Effector memory CD4-positive, alpha-beta T cell (primary cell): ENCODE data around the gene ZDHHC18.

Experiments used
- DNase-seq, 3 donors: peaks; one replicate each; pipeline ENCODE4 v3.0.0-alpha.2; 2020
- H3K27ac ChIP-seq: 2 replicates; pipeline ENCODE4 v1.7.0; 2013; ENCODE audit warnings: mild to moderate bottlenecking, low read length, moderate library complexity; ENCODE audit not compliant: insufficient read depth, poor library complexity, severe bottlenecking
- H3K27me3 ChIP-seq: replicated peaks from 2 replicates; pipeline ENCODE4 v1.7.0; 2013; ENCODE audit warnings: mild to moderate bottlenecking, low read length; ENCODE audit not compliant: insufficient read depth, control insufficient read depth, poor library complexity, severe bottlenecking
- H3K36me3 ChIP-seq: 2 replicates; pipeline ENCODE4 v1.7.0; 2013; ENCODE audit warnings: mild to moderate bottlenecking, low read length, moderate library complexity; ENCODE audit not compliant: control insufficient read depth, insufficient read depth
- H3K4me1 ChIP-seq: 2 replicates; pipeline ENCODE4 v1.7.0; 2013; ENCODE audit warnings: low read length, mild to moderate bottlenecking; ENCODE audit not compliant: control insufficient read depth, insufficient read depth, poor library complexity, severe bottlenecking
- H3K4me3 ChIP-seq: 2 replicates; pipeline ENCODE4 v1.7.0; 2013; ENCODE audit warnings: low read length, low read depth, mild to moderate bottlenecking; ENCODE audit not compliant: insufficient read depth, poor library complexity, severe bottlenecking
- H3K9me3 ChIP-seq: 2 replicates; pipeline ENCODE4 v1.7.0; 2013; ENCODE audit warnings: mild to moderate bottlenecking, low read length, moderate library complexity; ENCODE audit not compliant: control insufficient read depth

The ZDHHC18 gene

GRCh38 chr1:26785611-26786436 is 40.7 kb upstream of the ZDHHC18 start:
- peak overlapping the region; percentile 98 for H3K27ac ChIP-seq
- no peaks in the 10 kb centered on the region for H3K9me3 ChIP-seq
- peaks cover 9% of the 10 kb centered on the region for H3K36me3 ChIP-seq
- H3K27me3 ChIP-seq = no peaks in the 10 kb centered on the region
- H3K4me3 ChIP-seq = peak overlapping the region; percentile 82
- H3K4me1 ChIP-seq = peaks cover 36% of the 10 kb centered on the region
- DNase-seq = no peak

GRCh38 chr1:26786437-26787380 is 39.8 kb upstream of the ZDHHC18 start:
- Histone ChIP-seq H3K27ac (peak overlapping the region; percentile 98), H3K9me3 (no peaks in the 10 kb centered on the region), H3K27me3 (no peaks in the 10 kb centered on the region), H3K4me1 (peaks cover 37% of the 10 kb centered on the region), H3K4me3 (peak overlapping the region; percentile 82), H3K36me3 (no peaks in the 10 kb centered on the region)
- DNase-seq = no peak

DNA sequence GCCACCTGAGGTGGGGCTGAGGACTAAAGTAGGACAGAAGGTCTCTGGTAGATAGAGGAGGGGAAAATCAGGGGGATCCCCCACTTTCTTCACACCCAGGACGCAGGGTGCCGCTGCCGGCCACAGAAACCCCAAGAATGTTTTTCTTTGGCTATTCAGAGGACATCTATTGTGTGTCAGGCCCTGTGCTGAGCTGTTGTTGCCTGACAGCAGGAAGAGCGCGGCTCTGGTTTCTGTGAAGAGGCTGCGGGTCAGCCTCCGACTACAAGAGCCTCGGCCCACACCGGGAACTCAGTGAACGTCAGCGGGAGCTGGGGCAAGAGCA is 39.1 kb upstream of the ZDHHC18 start:
- H3K27me3 ChIP-seq = no peaks in the 10 kb centered on the region
- DNase-seq = peak; percentile 65 to 79 (median 73)
- H3K27ac ChIP-seq = peak overlapping the region; percentile 98
- H3K4me3 ChIP-seq = peak overlapping the region; percentile 82
- peaks cover 37% of the 10 kb centered on the region for H3K4me1 ChIP-seq
- H3K9me3 ChIP-seq = no peaks in the 10 kb centered on the region
- H3K36me3 ChIP-seq = no peaks in the 10 kb centered on the region

GRCh38 chr1:26787706-26788514 is 38.6 kb upstream of the ZDHHC18 start, which contains the start of gene PIGV:
Gene PIGV (plus strand): TSS chr1:26787950. CDS start chr1:26790816, 2,866 bp downstream.
- H3K27me3 ChIP-seq = no peaks in the 10 kb centered on the region
- DNase-seq = peak; percentile 61 to 79 (median 78)
- peak within 1 kb of the TSS; percentile 82 for H3K4me3 ChIP-seq
- no peaks in the 10 kb centered on the region for H3K36me3 ChIP-seq
- H3K4me1 ChIP-seq = peaks cover 37% of the 10 kb centered on the region
- no peaks in the 10 kb centered on the region for H3K9me3 ChIP-seq
- peak within 1 kb of the TSS; percentile 98 for H3K27ac ChIP-seq

DNA sequence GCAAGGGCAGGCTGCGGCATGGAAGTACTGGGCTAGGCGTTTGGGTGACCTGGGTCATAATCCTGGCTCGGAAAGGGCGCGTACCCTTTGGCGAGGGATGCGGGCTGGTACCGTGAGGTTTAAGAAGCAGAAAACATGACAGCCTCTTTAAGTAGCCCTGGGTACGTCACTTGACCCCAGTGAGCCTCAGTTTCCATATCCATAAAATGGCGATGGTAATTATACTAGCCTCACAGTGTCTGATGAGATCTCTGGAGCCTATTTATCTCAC is 38.0 kb upstream of the ZDHHC18 start:
- H3K27ac ChIP-seq = peak overlapping the region; percentile 98
- H3K4me3 ChIP-seq = peak overlapping the region; percentile 82
- no peaks in the 10 kb centered on the region for H3K27me3 ChIP-seq
- peaks cover 37% of the 10 kb centered on the region for H3K4me1 ChIP-seq
- no peaks in the 10 kb centered on the region for H3K36me3 ChIP-seq
- no peak for DNase-seq
- H3K9me3 ChIP-seq = no peaks in the 10 kb centered on the region

DNA sequence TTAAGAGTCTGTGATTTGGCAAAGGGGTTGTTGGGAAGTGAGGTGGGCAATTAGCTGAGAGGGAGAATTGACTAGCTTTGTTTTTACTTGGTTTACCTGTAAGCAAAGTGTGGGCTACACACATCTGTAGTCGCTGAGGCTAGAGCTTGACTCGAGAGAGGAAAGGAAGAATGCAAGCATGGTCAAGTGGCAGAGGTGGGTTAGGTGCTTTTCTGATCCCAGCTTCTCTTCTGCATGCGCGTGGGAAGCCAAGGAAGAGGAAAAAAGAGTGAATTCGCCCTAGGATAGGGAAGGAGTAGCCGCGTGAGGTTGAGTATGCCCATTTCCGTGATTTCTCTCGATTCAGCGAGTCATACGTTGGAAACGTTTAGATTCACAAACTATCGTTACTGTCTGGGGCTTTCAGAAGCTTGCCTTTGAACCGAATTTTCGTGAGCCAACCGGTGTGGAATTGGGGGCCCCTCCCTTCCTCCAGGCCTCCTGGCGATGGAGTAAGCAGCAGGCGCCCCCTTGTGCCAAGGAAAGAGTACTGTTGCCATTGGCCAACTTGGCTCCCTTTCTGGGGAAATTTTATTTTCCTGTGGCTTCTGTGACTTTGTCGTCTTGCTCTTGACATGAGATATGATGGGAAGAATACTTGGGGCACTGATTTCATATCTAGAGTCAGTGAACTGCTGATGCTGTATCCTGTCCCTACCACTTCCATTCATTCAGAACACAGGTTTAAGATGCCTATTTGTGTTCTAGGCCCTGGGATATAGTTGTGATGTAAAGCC is 37.5 kb upstream of the ZDHHC18 start:
- Histone ChIP-seq H3K27ac (peak overlapping the region; percentile 98), H3K4me3 (peak overlapping the region; percentile 82), H3K36me3 (peaks cover 1% of the 10 kb centered on the region), H3K4me1 (peaks cover 37% of the 10 kb centered on the region), H3K9me3 (no peaks in the 10 kb centered on the region), H3K27me3 (no peaks in the 10 kb centered on the region)
- DNase-seq = peak; percentile 78 to 84 (median 79)

- Histone ChIP-seq H3K27ac (peak overlapping the region; percentile 98), H3K4me3 (no peak overlapping the region), H3K9me3 (no peaks in the 10 kb centered on the region), H3K4me1 (peaks cover 37% of the 10 kb centered on the region), H3K36me3 (peaks cover 6% of the 10 kb centered on the region), H3K27me3 (no peaks in the 10 kb centered on the region)
- no peak for DNase-seq
Measured at GRCh38 chr1:26789612-26789865, 36.9 kb upstream of the ZDHHC18 start.

DNA sequence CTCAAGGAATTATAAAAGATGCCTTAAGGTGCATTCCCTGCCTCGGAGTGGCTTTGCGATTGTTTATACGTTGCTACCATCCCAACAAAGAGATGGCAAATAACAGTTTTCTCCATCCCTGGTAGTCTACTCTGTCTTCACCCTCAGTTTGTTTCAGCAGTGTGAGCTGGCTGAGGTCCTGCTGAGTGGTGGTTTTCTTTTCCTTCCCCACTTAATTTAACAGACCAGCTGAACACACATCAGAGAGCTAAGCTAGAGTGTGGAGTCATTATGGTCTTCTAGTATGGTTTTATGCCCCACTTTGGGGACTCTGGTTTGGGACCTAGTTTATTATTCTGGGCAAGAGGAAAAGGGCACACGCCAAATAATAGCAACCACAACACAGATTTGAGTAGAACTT is 36.6 kb upstream of the ZDHHC18 start:
- H3K36me3 ChIP-seq = peaks cover 10% of the 10 kb centered on the region
- peak overlapping the region; percentile 98 for H3K27ac ChIP-seq
- no peaks in the 10 kb centered on the region for H3K9me3 ChIP-seq
- peaks cover 37% of the 10 kb centered on the region for H3K4me1 ChIP-seq
- no peak overlapping the region for H3K4me3 ChIP-seq
- DNase-seq = no peak
- no peaks in the 10 kb centered on the region for H3K27me3 ChIP-seq

DNA sequence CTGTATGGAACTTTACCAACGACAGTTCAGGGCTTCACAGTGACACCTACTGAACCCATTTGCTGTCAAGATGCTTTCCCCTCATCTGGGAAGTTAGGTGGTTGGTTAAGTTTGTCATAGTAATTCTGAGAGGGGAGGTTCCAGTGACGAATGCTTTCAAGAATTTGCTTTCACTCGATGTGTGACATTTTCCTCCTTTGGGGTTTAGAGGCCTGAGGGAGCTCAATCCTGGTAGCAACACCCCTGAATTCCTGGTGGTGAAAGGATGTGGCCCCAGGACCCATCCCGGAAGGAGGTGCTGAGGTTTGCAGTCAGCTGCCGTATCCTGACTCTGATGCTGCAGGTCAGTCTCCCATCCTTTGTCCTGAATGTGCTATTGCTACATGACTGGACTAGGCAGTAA is 35.9 kb upstream of the ZDHHC18 start:
- Histone ChIP-seq H3K36me3 (peaks cover 14% of the 10 kb centered on the region), H3K4me3 (no peak overlapping the region), H3K27ac (no peak overlapping the region), H3K4me1 (peaks cover 35% of the 10 kb centered on the region), H3K9me3 (no peaks in the 10 kb centered on the region), H3K27me3 (no peaks in the 10 kb centered on the region)
- DNase-seq = no peak
